Measurements from ENCODE around the gene VPS26B. TPM values are rescaled to one million over a fixed set of nuclear protein-coding genes. Genes with fewer than 3 reads are reported as not detected.

Gene VPS26B
- total RNA-seq, 1 experiment from 2014 or later = 29.3 TPM

DNA sequence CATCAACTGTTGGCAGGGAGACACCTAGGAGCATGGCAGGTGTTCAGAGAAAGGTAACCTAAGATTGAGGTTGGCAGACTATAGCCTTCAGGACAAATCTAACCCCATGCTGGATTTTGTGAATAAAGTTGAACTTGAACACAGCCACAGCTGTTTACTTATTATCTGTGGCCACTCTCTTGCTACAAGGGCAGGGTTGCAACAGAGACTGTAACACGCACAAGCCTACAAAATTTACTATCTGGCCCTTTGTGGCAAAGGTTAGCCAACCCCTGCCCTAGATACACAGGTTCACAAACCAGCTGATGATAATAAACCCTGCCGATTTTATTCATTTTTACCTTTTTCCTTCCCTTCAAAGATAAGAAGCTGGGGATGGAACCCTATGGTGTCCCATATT lies 26.2 kb downstream of the VPS26B start:
- Mint-ChIP-seq H3K36me3 (peaks cover 32% of the 10 kb centered on the region), H3K27me3 (ENCODE audit: low read depth) (no peaks in the 10 kb centered on the region), H3K4me3 (no peak overlapping the region), H3K4me1 (peaks cover 28% of the 10 kb centered on the region), H3K27ac (no peak overlapping the region), H3K9me3 (no peaks in the 10 kb centered on the region)
- DNase-seq (ENCODE audit: low spot score) (no peak), ATAC-seq (no peak)
- TF ChIP-seq ZNF671 (CRISPR knock-in tag; IDR thresholded peaks at IDR 0.05) (no peak), PRRX2 (CRISPR knock-in tag; IDR thresholded peaks at IDR 0.05) (no peak), MYBL2 (CRISPR knock-in tag; IDR thresholded peaks at IDR 0.05) (no peak), E2F5 (CRISPR knock-in tag; IDR thresholded peaks at IDR 0.05) (no peak), MXD4 (CRISPR knock-in tag; IDR thresholded peaks at IDR 0.05; ENCODE audit: borderline replicate concordance) (no peak), HMGXB4 (CRISPR knock-in tag; IDR thresholded peaks at IDR 0.05) (no peak), SOX15 (CRISPR knock-in tag; IDR thresholded peaks at IDR 0.05) (no peak), FOXK1 (CRISPR knock-in tag; IDR thresholded peaks at IDR 0.05) (no peak), NR1H2 (CRISPR knock-in tag; IDR thresholded peaks at IDR 0.05) (no peak), IRF2 (CRISPR knock-in tag; IDR thresholded peaks at IDR 0.05; ENCODE audit: borderline replicate concordance, low read depth) (no peak)
- TF ChIP-seq, protein P1, sequence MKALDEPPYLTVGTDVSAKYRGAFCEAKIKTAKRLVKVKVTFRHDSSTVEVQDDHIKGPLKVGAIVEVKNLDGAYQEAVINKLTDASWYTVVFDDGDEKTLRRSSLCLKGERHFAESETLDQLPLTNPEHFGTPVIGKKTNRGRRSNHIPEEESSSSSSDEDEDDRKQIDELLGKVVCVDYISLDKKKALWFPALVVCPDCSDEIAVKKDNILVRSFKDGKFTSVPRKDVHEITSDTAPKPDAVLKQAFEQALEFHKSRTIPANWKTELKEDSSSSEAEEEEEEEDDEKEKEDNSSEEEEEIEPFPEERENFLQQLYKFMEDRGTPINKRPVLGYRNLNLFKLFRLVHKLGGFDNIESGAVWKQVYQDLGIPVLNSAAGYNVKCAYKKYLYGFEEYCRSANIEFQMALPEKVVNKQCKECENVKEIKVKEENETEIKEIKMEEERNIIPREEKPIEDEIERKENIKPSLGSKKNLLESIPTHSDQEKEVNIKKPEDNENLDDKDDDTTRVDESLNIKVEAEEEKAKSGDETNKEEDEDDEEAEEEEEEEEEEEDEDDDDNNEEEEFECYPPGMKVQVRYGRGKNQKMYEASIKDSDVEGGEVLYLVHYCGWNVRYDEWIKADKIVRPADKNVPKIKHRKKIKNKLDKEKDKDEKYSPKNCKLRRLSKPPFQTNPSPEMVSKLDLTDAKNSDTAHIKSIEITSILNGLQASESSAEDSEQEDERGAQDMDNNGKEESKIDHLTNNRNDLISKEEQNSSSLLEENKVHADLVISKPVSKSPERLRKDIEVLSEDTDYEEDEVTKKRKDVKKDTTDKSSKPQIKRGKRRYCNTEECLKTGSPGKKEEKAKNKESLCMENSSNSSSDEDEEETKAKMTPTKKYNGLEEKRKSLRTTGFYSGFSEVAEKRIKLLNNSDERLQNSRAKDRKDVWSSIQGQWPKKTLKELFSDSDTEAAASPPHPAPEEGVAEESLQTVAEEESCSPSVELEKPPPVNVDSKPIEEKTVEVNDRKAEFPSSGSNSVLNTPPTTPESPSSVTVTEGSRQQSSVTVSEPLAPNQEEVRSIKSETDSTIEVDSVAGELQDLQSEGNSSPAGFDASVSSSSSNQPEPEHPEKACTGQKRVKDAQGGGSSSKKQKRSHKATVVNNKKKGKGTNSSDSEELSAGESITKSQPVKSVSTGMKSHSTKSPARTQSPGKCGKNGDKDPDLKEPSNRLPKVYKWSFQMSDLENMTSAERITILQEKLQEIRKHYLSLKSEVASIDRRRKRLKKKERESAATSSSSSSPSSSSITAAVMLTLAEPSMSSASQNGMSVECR (CRISPR knock-in tag; IDR thresholded peaks at IDR 0.05; ENCODE audit: borderline replicate concordance) = no peak
- TF ChIP-seq, protein P2, sequence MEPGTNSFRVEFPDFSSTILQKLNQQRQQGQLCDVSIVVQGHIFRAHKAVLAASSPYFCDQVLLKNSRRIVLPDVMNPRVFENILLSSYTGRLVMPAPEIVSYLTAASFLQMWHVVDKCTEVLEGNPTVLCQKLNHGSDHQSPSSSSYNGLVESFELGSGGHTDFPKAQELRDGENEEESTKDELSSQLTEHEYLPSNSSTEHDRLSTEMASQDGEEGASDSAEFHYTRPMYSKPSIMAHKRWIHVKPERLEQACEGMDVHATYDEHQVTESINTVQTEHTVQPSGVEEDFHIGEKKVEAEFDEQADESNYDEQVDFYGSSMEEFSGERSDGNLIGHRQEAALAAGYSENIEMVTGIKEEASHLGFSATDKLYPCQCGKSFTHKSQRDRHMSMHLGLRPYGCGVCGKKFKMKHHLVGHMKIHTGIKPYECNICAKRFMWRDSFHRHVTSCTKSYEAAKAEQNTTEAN (CRISPR knock-in tag; IDR thresholded peaks at IDR 0.05) = no peak
- CTCF ChIA-PET = no interaction called here
- POLR2A ChIA-PET = no interaction called here

DNA sequence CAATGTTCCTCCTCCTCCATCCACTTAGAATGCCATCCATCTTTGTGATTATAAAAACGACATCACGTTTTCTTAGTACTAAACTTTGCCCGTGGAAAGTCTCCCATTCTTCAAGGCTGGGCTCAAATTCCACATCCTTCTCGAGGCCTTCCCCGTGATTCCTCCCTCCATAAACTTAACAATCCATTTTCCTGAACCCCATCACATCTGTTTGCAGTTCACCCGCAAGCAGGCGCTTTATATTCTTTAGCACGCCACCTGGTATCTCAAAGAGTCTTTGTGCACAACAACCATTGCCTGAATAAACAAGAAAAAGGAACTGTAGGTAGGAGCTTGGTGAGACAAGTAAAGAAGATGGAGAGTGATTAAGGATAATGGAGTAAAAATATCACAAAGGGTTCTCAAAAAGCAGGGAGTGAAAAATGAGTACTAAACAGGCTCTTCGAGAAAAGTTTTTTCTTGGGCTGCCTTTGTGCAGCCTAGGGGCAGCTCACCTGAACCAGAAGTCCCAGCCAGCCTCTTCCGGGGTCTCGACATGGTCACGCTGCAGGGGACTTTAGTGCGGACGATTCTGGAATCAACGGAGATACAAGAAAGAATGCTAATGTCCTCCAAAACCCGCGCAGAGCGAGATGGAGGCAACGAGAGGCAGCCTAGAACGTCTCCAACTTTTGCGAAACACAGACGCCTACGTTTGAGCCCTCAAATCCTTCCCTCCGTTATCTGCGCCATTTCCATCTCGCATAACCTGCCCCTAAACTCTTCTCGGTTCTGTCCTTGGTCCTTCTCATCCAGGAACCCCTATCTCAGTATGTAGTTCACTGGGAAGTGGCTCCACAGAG lies 28.1 kb downstream of the VPS26B start:
- H3K4me3 Mint-ChIP-seq = peak overlapping the region; percentile 89
- H3K36me3 Mint-ChIP-seq = peaks cover 32% of the 10 kb centered on the region
- POLR2A ChIA-PET = interaction anchor here (1.2 kb wide), 1 partner anchor 28 kb away, joined by 4 read pairs; the partner anchor contains the start of genes NCAPD3 and VPS26B
- CTCF ChIA-PET = interaction anchor here (1.0 to 1.6 kb wide), 4 partner anchors 8 to 11 kb away, joined by 3 to 13 read pairs (median 4); no protein-coding TSS in a partner anchor
- H3K27me3 Mint-ChIP-seq (ENCODE audit: low read depth) = no peaks in the 10 kb centered on the region
- no peaks in the 10 kb centered on the region for H3K9me3 Mint-ChIP-seq
- peak; percentile 26 for ATAC-seq
- TF ChIP-seq ELF4 (CRISPR knock-in tag; IDR thresholded peaks at IDR 0.05; ENCODE audit: low read depth) = no peak
- TF ChIP-seq JAZF1 (CRISPR knock-in tag; IDR thresholded peaks at IDR 0.05) = no peak
- no peak for TF ChIP-seq SP1 (CRISPR knock-in tag; conservative IDR thresholded peaks at IDR 0.05)
- TF ChIP-seq, protein P3, sequence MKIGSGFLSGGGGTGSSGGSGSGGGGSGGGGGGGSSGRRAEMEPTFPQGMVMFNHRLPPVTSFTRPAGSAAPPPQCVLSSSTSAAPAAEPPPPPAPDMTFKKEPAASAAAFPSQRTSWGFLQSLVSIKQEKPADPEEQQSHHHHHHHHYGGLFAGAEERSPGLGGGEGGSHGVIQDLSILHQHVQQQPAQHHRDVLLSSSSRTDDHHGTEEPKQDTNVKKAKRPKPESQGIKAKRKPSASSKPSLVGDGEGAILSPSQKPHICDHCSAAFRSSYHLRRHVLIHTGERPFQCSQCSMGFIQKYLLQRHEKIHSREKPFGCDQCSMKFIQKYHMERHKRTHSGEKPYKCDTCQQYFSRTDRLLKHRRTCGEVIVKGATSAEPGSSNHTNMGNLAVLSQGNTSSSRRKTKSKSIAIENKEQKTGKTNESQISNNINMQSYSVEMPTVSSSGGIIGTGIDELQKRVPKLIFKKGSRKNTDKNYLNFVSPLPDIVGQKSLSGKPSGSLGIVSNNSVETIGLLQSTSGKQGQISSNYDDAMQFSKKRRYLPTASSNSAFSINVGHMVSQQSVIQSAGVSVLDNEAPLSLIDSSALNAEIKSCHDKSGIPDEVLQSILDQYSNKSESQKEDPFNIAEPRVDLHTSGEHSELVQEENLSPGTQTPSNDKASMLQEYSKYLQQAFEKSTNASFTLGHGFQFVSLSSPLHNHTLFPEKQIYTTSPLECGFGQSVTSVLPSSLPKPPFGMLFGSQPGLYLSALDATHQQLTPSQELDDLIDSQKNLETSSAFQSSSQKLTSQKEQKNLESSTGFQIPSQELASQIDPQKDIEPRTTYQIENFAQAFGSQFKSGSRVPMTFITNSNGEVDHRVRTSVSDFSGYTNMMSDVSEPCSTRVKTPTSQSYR (CRISPR knock-in tag; IDR thresholded peaks at IDR 0.05) = no peak
- TF ChIP-seq RORB (CRISPR knock-in tag; IDR thresholded peaks at IDR 0.05) = no peak
- TF ChIP-seq ETV6 (CRISPR knock-in tag; IDR thresholded peaks at IDR 0.05) = 0 out of 2 replicates have a peak, but pooled peaks have one; percentile 1
- no peak for TF ChIP-seq SOX15 (CRISPR knock-in tag; IDR thresholded peaks at IDR 0.05)
- H3K27ac Mint-ChIP-seq = peak overlapping the region; percentile 87
- DNase-seq (ENCODE audit: low spot score) = peak; percentile 29
- peaks cover 31% of the 10 kb centered on the region for H3K4me1 Mint-ChIP-seq
